ENCODE data around the gene ZFP14.
"Not testable (repeated sequence)": the region's sequence is repeated elsewhere in the genome, so short reads cannot be mapped to it uniquely, and the experiment has no call there.

Gene ZFP14

DNA sequence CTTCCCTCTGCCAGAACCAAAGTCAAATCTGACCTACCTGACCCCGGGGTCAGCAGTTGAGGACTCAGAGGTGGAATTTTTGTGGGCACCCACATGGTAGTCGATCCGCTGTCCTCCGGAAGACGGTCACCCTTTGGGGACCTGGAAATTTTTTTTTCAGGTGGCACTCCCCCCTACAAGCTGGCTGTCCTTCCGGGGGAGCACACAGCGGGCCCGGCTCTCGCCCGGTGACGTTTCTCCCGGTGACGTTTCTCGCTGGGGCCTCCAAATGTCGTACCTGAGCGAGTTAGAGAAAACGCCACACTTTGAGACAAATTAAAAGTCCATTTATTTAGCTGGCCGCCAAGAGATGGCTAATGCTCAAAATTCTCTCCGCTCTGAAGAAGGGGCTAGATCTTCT lies 48.8 kb downstream of the ZFP14 start:
- no peak for DNase-seq (ENCODE audit: low spot score)

DNA sequence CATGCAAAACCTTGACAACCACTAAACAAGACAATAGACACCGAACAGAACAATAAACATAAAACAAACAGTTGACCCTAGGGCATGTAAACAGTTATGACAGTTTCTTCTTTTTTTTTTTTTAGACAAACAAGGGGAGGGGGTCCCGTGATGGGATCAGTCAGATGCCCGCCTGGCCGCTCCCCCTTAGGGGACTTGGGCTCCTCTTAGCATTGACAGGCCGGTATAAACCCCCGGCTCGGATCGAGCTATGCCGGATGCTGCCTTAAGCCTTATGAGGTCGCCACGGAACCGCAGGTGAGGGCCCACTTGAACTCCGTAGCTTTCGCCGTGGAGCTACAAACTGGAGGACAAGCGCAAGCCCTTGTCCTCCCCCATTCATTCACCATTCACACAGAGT lies 49.5 kb downstream of the ZFP14 start:
- not testable (repeated sequence) for DNase-seq (ENCODE audit: low spot score)

GRCh38 chr19:36326649-36327048 lies 52.4 kb downstream of the ZFP14 start:
- not testable (repeated sequence) for DNase-seq (ENCODE audit: low spot score)

DNA sequence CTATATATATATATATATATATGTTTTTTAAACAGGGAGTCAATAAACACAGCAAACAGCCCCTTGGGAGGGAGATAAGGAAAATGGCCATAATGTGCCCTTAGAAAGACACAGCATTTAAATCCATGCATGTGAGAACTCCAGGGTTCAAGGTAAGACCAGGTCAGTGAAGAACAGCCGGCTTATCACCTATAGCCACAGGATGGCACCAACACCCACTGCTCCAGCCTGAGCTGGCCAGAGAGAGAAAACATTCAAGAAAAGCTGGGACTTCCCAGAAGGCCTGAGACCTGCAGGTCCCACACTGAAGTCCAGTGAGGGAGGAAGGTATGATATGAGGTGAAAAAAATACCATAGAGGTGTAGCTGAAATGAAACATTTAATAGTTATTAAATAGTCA lies 63.8 kb downstream of the ZFP14 start:
- not testable (repeated sequence) for DNase-seq (ENCODE audit: low spot score)

DNA sequence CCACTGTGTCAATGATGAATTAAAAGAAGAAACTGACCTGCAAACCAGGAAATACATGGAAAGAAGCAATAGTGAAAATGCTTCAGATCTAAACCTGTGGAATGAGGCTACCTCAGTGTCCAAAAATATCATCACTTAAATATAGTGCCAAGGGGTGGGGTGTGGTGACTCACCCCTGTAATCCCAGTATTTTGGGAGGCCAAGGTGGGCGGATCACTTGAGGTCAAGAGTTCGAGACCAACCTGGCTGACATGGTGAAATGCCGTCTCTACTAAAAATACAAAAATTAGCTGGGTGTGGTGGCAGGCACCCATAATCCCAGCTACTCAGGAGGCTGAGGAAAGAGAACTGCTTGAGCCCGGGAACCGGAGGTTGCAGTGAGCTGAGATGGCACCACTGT lies 64.9 kb downstream of the ZFP14 start:
- DNase-seq (ENCODE audit: low spot score) = not testable (repeated sequence)

- not testable (repeated sequence) for DNase-seq (ENCODE audit: low spot score)
Observed at GRCh38 chr19:36311098-36311760, 67.8 kb downstream of the ZFP14 start.

GRCh38 chr19:36310416-36310990 lies 68.5 kb downstream of the ZFP14 start:
- not testable (repeated sequence) for DNase-seq (ENCODE audit: low spot score)

DNA sequence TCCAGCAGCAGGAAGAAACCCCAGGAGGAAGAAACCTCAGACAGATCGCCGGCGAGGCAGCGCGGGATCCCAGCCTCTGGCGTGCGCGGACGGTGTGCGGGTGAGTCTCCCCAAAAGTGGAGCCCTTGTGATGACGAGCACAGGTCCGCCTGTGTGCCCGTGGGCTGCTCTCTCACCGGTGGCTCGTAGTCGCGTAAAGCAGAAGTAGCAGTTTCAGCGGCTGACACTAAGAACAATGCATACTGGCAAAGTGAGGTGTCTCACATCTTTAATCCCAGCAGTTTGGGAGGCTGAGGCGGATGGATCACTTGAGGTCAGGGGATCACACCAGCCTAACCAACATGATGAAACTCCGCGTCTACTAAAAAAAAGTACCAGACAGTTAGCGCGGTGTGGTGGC lies 69.2 kb downstream of the ZFP14 start:
- not testable (repeated sequence) for DNase-seq (ENCODE audit: low spot score)

DNA sequence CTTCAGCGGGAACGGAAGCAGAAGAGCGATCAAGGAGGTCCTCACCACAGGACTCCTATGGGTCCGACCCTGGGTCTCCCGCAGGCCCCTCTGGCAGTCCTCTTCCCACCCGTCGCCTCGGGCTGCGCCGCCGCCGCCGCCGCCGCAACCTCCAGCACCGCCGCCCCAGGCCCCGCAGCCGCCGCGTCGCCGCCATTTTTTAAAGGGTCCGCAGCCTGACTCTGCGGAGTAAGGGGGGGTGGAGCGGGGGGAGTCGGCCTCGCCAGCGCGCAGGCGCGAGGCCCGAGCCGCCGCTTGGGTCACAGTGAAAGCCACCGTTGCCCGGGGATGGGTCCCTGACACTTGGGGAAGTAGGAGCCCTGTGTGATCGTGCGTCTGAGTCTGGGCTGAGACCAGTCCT lies 69.7 kb downstream of the ZFP14 start:
- not testable (repeated sequence) for DNase-seq (ENCODE audit: low spot score)

DNA sequence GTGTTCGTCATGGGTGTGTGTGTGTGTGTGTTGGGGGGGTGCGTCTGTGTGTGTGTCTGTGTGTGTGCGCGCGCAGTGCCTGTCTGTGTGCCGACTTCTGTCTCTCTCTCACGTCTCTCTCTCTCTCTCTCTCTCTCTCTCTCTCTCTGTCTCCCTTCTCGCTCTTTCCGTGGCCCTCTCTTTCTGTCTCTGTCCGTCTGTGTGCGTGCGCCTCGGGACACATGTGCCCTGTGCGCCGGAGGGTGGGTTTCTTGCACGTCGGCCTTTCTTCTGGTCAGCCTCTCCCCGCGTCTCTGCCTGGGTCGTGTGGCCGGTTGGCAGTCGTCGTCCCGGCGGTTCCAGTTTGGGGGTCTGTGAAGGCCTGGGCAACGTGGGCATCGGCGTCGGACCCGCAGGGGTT lies 86.7 kb downstream of the ZFP14 start:
- not testable (repeated sequence) for DNase-seq (ENCODE audit: low spot score)
